ENCODE data around the gene MATN4. TPM values are rescaled to one million over a fixed set of nuclear protein-coding genes. Genes with fewer than 3 reads are reported as not detected.

The MATN4 gene
- total RNA-seq, 1 experiment from 2014 or later, result 0.18 TPM

DNA sequence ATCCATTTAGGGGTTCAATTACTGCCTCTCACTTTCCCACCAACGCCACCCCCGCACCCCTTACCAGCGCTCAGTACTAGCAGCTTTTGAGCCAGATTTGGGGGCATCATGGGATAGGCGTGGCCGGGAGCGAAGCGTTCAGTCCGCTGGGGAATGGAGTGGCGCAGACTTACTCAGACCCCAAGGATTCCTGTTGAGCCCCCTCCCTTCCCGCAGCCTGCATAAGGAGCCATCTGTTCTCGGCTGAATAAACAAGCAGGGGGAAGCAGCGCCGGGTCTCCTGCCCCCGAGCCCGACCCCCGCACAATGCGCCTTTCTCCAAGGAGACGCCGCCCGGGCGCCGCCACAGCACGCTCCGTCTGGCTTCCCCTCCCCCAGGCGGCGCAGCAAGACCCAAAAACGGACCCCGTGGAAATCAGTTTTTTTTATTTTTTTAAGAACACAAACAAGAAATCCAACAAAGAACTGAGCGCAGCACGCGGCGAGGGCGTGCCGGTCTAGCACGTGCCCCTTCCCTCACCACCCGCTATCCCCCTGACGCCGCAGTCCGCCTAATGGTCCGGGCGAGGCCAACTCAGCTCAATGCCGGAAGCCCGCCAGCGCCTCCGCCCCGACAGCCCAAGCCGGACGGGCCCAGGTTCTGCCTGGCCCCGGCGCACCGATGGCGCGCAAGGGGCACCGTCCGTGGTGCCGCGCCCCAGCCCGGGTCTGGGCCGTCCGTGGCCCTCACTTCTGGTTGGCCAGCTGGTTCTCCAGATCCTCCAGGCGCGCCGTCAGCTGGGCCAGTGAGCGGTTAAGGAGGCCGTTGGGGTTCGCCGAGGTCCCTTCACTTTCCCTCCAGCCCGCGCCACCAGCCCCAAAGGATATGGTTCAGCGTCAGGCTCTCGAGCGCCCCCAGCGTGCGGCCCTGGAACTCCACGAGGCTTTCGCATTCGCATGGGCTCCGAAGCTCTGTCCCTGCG is 14.8 kb downstream of the MATN4 start:
- no peak for DNase-seq
- Histone ChIP-seq H3K4me1 (no peaks in the 10 kb centered on the region; the same call in 1 of the 2 replicates), H3K36me3 (no peaks in the 10 kb centered on the region), H3K27ac (no peak overlapping the region), H3K9me3 (replicated peaks) (no peaks in the 10 kb centered on the region), H3K27me3 (peaks cover 11% of the 10 kb centered on the region), H3K4me3 (no peak overlapping the region)

DNA sequence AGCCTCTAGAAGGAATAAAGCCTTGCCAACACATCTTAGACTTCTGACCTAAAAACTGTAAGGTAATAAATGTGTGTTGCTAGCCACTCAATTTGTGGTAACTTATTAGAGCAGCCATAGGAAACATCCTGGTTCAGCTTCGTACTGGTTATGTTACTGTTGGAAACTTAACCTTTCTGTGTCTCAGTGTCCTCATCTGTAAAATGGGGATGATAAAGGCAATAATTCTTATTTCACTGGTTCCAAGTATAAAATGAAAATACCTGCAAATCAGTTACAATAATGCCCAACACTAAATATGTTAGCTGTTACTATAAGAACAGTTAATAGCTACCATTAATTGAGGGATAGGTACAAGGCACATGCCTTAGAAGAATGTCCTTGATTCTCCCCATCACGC is 15.8 kb downstream of the MATN4 start:
- Histone ChIP-seq H3K27me3 (peaks cover 18% of the 10 kb centered on the region), H3K27ac (no peak overlapping the region), H3K4me3 (no peak overlapping the region), H3K9me3 (replicated peaks) (no peaks in the 10 kb centered on the region), H3K36me3 (no peaks in the 10 kb centered on the region), H3K4me1 (no peaks in the 10 kb centered on the region; the same call in 1 of the 2 replicates)
- DNase-seq, result no peak

DNA sequence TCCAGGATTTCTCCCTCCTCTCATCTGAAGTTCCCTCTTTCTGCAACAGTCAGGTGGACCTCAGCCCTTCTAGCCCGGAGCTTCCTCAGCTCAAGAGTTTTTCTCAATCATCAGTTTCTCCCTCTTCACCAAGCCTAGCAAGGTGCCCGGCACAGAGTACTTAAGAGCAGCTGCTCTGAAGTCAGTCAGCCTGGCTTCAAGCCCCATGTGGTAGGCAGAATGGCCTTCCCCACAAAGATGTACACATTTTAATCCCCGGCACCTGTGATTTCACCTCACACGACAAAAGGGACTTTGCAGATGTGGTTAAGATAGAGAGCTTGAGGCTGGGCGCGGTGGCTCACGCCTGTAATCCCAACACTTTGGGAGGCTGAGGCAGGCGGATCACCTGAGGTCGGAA is 16.6 kb downstream of the MATN4 start:
- peak; percentile 61 to 66 for DNase-seq
- Histone ChIP-seq H3K4me1 (no peaks in the 10 kb centered on the region; the same call in 1 of the 2 replicates), H3K27ac (no peak overlapping the region), H3K27me3 (peaks cover 22% of the 10 kb centered on the region), H3K9me3 (replicated peaks) (no peaks in the 10 kb centered on the region), H3K36me3 (no peaks in the 10 kb centered on the region), H3K4me3 (no peak overlapping the region)

DNA sequence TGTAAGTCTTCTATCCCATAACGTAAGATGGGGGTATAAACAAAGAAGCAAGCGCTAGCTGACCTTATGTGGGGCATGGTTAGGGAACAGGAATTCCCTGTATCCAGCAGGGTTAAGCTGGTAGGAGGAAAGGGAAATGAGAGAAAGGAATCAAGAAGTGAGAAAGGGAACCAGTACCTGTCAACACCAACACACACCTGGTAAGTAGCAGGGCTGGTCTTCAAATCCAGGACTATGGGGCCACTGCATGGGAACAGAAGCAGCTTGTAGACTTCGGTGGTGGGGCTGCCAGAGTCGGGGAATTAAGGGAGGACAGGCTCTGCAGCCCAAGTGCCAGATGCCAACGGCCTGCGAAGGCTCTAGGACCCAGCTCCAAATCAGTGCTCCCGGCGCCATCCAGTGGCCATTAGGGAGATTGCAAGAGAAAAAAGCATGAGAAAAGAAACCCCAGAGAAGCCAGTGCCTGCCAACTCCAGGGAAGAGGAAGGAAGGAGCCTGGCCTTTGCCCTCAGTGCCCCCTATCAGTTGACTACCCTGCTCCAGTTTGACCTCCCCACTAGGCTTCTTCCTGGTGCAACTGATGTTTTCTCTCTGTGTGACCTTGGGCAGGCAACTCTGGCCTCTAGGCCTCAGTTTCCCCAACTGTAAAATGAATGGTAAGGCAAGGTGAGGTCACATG is 17.3 kb downstream of the MATN4 start:
- no peak overlapping the region for H3K27ac ChIP-seq

DNA sequence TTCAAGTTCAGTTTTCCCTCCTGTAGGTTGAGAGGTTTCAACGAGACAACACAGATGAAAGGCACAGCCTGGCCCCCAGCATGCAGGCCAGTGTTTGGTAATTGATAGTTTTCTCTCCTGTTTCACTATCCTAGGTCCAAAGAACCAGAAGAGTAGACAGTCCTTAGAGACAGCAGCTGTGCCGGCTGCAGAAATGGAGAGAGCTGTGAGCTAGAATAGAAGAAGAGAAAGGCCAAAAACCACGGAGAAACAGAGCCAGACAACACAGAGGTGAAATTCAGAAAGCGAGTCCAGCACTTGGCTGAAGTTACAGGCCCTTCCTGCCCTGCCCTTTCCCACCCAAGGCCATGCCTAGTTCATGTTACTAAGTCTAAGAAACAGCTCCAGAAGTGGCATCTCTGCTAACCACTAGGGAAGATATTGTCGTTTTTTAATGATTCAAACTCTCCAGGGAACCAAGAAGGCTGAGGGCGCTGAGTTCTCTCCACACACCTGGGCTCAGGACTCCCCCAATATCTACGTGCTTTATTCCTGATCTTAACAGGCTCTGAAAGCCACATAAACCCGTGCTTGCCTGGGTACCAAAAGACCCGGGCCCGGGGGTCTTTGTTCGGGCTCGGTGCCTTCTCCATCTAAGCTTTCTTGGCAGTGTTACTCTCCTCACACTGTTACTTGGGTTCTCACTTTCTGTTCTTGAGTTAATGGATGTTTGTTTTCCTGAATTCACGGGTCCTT is 18.0 kb downstream of the MATN4 start:
- Histone ChIP-seq H3K9me3 (replicated peaks) (no peaks in the 10 kb centered on the region), H3K36me3 (no peaks in the 10 kb centered on the region), H3K4me3 (no peak overlapping the region), H3K4me1 (no peaks in the 10 kb centered on the region; the same call in 1 of the 2 replicates), H3K27me3 (peaks cover 22% of the 10 kb centered on the region), H3K27ac (no peak overlapping the region)
- DNase-seq, result no peak

More for the DNA sequence above, 17.3 kb downstream of the MATN4 start:
- Histone ChIP-seq H3K27me3 (peaks cover 22% of the 10 kb centered on the region), H3K9me3 (replicated peaks) (no peaks in the 10 kb centered on the region), H3K4me3 (no peak overlapping the region), H3K36me3 (no peaks in the 10 kb centered on the region), H3K4me1 (no peaks in the 10 kb centered on the region; the same call in 1 of the 2 replicates)
- peak; percentile 79 to 96 for DNase-seq

DNA sequence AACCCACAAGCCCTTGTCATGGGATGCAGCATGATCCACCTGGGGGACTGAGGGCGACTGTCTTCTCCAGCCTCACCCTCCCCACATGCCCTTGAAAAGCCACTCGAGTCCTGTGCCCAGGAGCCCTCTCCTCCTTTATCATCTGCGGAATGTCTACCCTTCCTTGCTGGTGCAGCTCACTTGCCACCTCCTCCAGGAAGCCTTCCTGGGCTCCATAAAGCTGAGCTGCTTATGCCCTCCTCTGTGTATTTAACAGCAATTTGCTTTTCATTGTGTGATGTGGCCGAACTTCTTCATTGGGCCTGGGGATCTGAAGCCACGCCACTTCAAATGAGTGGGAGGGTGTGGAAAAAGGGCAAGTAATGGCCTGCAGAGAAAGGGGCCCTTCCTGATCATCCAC is 19.2 kb downstream of the MATN4 start:
- Histone ChIP-seq H3K4me1 (no peaks in the 10 kb centered on the region; the same call in 1 of the 2 replicates), H3K27ac (no peak overlapping the region), H3K4me3 (no peak overlapping the region), H3K27me3 (peaks cover 22% of the 10 kb centered on the region), H3K36me3 (no peaks in the 10 kb centered on the region), H3K9me3 (replicated peaks) (no peaks in the 10 kb centered on the region)
- DNase-seq, result no peak

DNA sequence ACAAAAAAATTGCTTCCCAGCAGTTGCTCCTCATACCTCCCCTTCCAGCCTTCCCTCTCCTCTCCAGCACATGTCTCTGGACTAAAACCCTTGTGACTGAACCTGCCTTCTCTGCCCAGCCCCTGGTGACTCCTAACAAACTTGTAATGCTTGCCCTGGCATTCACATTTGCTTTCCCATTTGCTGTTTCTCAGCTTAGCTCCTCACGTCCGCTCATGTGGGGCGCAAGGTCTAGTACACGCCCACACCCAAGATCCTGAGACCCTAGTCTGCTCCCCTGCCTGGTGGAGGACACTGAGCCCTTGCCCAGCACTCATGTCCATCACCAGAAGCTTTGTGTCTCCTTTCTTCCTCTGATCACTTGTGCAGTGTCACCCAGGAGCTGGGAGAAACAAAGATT is 19.7 kb downstream of the MATN4 start:
- Histone ChIP-seq H3K9me3 (replicated peaks) (no peaks in the 10 kb centered on the region), H3K4me1 (no peaks in the 10 kb centered on the region; the same call in 1 of the 2 replicates), H3K36me3 (no peaks in the 10 kb centered on the region), H3K27me3 (peaks cover 23% of the 10 kb centered on the region), H3K27ac (no peak overlapping the region), H3K4me3 (no peak overlapping the region)
- DNase-seq, result no peak

DNA sequence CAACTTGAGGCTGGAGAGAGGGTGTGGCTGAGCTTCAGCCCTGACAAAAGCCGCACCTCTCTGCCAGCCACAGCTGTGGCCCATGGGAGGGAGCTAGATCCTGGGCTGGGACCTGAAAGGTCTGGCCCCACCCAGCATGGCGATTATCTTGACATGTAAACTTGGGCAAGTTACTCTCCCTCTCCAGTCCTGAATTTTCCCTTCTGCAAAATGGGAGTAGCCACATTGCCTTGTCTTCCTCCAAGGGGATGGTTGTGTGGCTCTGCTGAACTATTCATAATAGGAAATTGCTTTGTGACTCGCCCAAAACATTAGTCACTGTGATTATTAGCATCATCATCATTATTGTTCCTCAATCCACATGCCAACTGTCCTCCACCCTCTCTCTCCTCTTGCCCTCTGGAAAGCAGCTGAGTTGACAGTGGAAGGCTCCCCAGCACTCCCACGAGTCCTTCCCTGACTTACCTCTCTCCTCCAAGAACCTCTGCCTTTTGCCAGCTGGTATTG is 24.5 kb downstream of the MATN4 start:
- Histone ChIP-seq H3K36me3 (no peaks in the 10 kb centered on the region), H3K4me1 (no peaks in the 10 kb centered on the region), H3K4me3 (no peak overlapping the region), H3K9me3 (replicated peaks) (no peaks in the 10 kb centered on the region), H3K27me3 (peaks cover 22% of the 10 kb centered on the region), H3K27ac (no peak overlapping the region)
- DNase-seq, result no peak

DNA sequence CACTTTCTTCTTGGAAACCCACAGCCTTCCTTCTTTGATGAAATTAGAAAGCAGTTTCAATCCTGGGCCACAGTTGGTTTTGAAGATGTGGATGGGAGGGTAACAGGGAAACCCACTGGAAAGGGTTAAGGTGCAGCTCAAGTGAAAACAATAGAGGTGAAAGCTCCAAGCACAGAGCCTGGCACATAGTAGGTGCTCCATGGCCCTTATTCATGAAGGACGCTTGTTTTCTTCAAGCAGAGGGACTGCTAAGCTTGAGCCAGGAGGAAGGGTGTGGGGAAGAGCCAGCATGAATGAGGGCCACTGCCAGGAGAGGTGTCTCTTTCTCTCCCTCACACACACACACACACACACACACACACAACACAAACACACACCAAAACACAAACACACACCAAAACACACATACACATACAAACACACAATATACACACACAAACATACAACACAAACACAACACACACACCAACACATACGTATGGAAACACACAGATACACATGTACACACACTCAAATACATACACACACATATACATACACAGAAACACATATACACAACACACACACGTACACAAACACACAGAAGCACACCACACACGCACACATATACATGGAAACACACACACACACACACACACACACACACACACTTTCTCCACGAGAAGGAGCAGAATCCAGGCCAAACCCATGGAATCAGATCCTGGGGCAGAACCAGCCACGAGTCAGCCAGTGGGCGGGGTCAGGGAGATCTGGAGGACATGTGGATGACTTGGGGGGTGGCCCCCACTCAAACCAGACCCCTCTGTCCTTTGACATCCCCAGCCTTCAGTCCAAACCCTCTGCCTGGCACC is 25.2 kb downstream of the MATN4 start:
- Histone ChIP-seq H3K27me3 (peaks cover 21% of the 10 kb centered on the region), H3K4me1 (no peaks in the 10 kb centered on the region), H3K9me3 (replicated peaks) (no peaks in the 10 kb centered on the region), H3K27ac (no peak overlapping the region), H3K36me3 (no peaks in the 10 kb centered on the region), H3K4me3 (no peak overlapping the region)
- DNase-seq, result no peak

DNA sequence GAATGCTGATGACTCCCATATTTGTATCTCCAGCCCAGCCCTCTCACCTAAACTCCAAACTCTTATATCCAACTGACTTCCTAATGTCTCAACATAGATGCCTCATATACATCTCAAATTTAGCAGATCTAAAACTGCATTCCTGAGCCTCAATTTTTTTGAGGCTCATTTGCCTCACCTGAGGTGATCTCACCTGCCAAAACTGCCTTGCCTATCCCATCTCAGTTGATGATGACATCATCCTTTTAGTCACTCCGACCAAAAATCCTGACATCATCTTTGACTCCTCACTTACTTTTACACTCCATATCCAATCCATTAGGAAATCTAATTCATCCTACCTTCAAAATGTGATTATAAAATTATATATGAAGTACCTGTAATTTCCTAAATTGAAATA is 28.1 kb downstream of the MATN4 start:
- Histone ChIP-seq H3K9me3 (replicated peaks) (no peaks in the 10 kb centered on the region), H3K27ac (no peak overlapping the region), H3K27me3 (peaks cover 12% of the 10 kb centered on the region), H3K4me1 (no peaks in the 10 kb centered on the region), H3K4me3 (no peak overlapping the region), H3K36me3 (no peaks in the 10 kb centered on the region)
- no peak for DNase-seq

DNA sequence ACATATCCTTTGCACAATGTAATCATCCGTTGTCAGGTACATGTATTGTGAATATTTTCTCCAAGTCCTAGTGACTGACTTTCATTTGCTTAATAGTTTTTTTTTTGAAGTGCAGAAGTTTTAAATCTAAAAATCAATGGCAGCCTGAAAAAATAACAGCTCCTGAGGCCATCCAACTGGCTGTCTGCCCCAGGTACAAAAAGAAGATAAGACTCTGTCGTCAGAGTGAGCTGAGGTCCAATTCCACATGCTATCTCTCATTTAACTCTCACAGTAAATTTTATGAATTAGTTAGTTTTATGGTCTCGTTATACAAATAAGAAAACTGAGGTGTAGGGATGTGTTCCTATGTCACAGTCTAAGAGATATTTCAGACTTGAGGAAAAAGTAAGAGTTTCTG is 32.8 kb downstream of the MATN4 start:
- no peak for DNase-seq
- H3K36me3 ChIP-seq, result no peaks in the 10 kb centered on the region
- no peak overlapping the region for H3K4me3 ChIP-seq
- H3K27me3 ChIP-seq, result peaks cover 24% of the 10 kb centered on the region
- 0 out of 2 replicates have a peak, but pooled peaks cover 3% of the 10 kb centered on the region for H3K9me3 ChIP-seq (replicated peaks)
- H3K4me1 ChIP-seq, result no peaks in the 10 kb centered on the region
- no peak overlapping the region for H3K27ac ChIP-seq

DNA sequence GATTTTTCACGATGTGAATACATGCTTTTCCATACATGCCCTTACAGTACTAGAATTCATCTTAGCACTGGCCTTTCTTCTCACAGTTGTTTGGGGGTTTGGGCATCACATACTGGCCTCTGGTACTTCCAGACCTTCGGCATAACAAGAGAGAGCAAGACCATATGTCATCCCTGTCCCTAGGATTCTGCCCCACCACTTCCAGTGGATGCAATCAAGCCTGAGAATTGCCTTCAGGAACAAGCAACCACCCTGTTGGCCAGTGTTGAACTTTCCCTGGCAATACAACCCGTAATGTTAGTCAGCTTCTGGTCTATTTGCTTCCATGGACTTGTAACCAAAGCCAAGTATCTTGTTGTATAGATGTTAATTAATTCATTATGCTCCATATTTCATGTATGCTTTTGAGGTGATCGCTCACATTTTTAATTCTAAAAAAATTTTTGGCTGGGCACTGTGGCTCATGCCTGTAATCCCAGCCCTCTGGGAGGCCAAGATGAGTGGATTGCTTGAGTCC is 38.3 kb downstream of the MATN4 start:
- peaks cover 48% of the 10 kb centered on the region for H3K27me3 ChIP-seq
- no peak overlapping the region for H3K4me3 ChIP-seq
- no peak for DNase-seq
- H3K27ac ChIP-seq, result no peak overlapping the region
- no peaks in the 10 kb centered on the region for H3K4me1 ChIP-seq
- no peaks in the 10 kb centered on the region for H3K36me3 ChIP-seq
- H3K9me3 ChIP-seq (replicated peaks), result 0 out of 2 replicates have a peak, but pooled peaks cover 3% of the 10 kb centered on the region

DNA sequence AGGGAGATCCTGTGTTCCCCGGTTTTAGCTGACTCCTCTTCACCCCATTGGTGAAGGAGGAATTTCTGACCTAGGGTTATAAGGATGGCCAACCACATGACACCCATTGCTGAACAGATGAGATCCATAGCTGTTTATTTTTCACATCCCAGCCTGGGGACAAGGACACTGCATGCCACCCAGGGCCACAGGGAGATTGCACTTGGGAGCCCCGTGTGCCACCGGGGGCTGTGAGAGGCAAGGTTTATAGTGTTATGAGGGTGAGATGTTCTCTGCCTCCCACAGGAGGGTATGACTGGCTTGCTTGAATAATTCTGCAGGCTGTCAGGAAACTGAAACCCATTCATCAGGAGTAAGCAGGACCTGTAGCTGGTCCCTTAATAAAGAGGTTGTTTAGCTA is 39.0 kb downstream of the MATN4 start:
- H3K9me3 ChIP-seq (replicated peaks), result 0 out of 2 replicates have a peak, but pooled peaks cover 2% of the 10 kb centered on the region
- no peak overlapping the region for H3K27ac ChIP-seq
- H3K4me1 ChIP-seq, result no peaks in the 10 kb centered on the region
- no peaks in the 10 kb centered on the region for H3K36me3 ChIP-seq
- no peak overlapping the region for H3K4me3 ChIP-seq
- H3K27me3 ChIP-seq, result peaks cover 41% of the 10 kb centered on the region
- DNase-seq, result no peak

Measured in SJCRH30 (cell line).